ENCODE results near the gene GMCL2. TPM values are rescaled to one million over a fixed set of nuclear protein-coding genes. Genes with fewer than 3 reads are reported as not detected.

Gene GMCL2
- total and polyA plus RNA-seq, 9 of the 15 experiments (the other 6 are each of a cell fraction or from before 2014, with no cell fraction given): 0.04 TPM; not detected in 8

- no peak for TF ChIP-seq ZNF696 (CRISPR knock-in tag; conservative IDR thresholded peaks at IDR 0.05)
- no peak for TF ChIP-seq SAFB2 (IDR thresholded peaks at IDR 0.05; ENCODE audit: borderline replicate concordance, low read depth, low read length, severe bottlenecking)
- no peak for TF ChIP-seq FOXJ2 (tag; IDR thresholded peaks at IDR 0.05)
- peak; percentile 43 for TF ChIP-seq POLR2B (IDR thresholded peaks at IDR 0.05; ENCODE audit: low read depth, partially characterized antibody)
- TF ChIP-seq BMI1 (IDR thresholded peaks at IDR 0.05; ENCODE audit: low read length): no peak
- TF ChIP-seq ZNF23 (CRISPR knock-in tag; IDR thresholded peaks at IDR 0.05): no peak
These were observed 22.3 kb upstream of the GMCL2 start (continued) for GRCh38 chr5:178209334-178210072.

DNA sequence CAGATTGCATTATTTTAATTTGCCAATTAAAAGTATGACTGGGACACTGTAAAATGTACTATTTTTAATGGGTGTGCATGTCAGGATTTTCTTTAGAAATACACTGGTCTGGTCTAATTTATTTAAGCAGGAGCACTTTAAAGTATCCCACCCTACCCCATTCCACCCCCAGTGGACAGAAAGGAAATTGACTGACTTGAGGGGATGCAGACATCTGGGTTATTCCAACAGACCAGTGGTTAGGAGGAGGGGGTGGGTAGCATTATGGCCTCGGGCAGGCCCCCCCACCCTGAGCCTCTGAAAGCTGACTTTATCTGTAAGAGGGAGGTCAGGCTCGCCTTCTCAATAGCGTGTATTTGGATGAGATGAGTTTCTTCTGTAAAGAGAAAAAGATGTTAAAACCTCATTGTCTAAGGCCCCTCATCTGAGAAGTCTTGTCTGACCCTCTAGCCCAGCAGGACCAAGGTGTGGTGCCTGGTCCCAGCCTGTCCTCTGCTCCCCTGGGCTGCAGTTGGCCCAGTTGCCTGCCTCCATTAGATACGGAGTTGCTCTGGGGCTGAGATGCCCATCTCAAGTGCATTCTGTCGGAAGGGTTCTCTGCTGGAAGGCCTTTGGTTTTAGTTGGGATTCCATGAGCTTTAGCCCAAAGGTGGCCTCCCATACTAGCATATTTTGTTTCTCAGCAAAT is 21.5 kb upstream of the GMCL2 start:
- no TSS peak for BruUV-seq (replicated peaks)
- Histone ChIP-seq H2AFZ (ENCODE audit: low read depth, low read length) (no peak overlapping the region), H3K27ac (ENCODE audit: extremely low read depth, low read depth, low read length) (no peak overlapping the region), H3K36me3 (ENCODE audit: control insufficient read depth, insufficient read depth, low read length) (peaks cover 85% of the 10 kb centered on the region), H3K79me2 (ENCODE audit: control insufficient read depth, insufficient read depth, low read length) (peaks cover 62% of the 10 kb centered on the region), H3K4me3 (no peak overlapping the region), H4K20me1 (replicated peaks; ENCODE audit: control insufficient read depth, insufficient read depth, low read length) (peaks cover 79% of the 10 kb centered on the region), H3K9me1 (ENCODE audit: control insufficient read depth, insufficient read depth, low read length) (peaks cover 10% of the 10 kb centered on the region), H3K27me3 (ENCODE audit: control insufficient read depth in 2 of 2, insufficient read depth in 2 of 2, low read length in 2 of 2) (no peaks in the 10 kb centered on the region), H3K4me2 (ENCODE audit: insufficient read depth, low read length) (no peak overlapping the region), H3K9ac (ENCODE audit: insufficient read depth in 1 of 2, low read depth in 2 of 2, low read length in 2 of 2) (no peak overlapping the region), H3K4me1 (replicated peaks in 1 of 2; ENCODE audit: control insufficient read depth in 2 of 2, insufficient read depth in 2 of 2, low read length in 2 of 2) (peaks cover 20 to 21% of the 10 kb centered on the region in 2 experiments; a peak in 4 of 5 replicates), H3K9me3 (replicated peaks; ENCODE audit: control insufficient read depth, insufficient read depth, low read depth, low read length) (no peaks in the 10 kb centered on the region)
- WGBS (ENCODE audit: insufficient coverage, low coverage, missing lambda C conversion rate): 76% methylated on average over 5 of the region's 5 CpGs
- in situ Hi-C loops (cut with MboI) (no loop called here), intact Hi-C loops (cut with micrococcal nuclease) (no loop called here)
- peak in 2 of 4 experiments; percentile 53 for DNase-seq (ENCODE audit: extremely low read depth in 1 of 4, low spot score in 3 of 4)
- POLR2A ChIA-PET: interaction anchor here (0.6 to 12.7 kb wide), 4 partner anchors 12 to 174 kb away, joined by 3 to 162 read pairs (median 4); partner anchors contain the start of gene PHYKPL
- CTCF ChIA-PET (ENCODE audit: low intra/inter-chr PET ratio): no interaction called here
- no peak for ATAC-seq
- no peak for FAIRE-seq
- peak; percentile 38; the same call in 1 of the 2 replicates for TF ChIP-seq ZBTB7A (IDR thresholded peaks at IDR 0.05; ENCODE audit: borderline replicate concordance, control insufficient read depth, low read depth, low read length)
- TF ChIP-seq PML (IDR thresholded peaks at IDR 0.05; ENCODE audit: low read length): 0 out of 2 replicates have a peak, but pooled peaks have one; percentile 10
- peak; percentile 21; the same call in 1 of the 2 replicates for TF ChIP-seq VEZF1 (CRISPR knock-in tag; IDR thresholded peaks at IDR 0.05)
- peak; percentile 52; the same call in 1 of the 2 replicates for TF ChIP-seq RBFOX2 (IDR thresholded peaks at IDR 0.05; ENCODE audit: low read depth, low read length)
- TF ChIP-seq GABPA (tag; conservative IDR thresholded peaks at IDR 0.05; ENCODE audit: low read depth): no peak
- no peak for TF ChIP-seq ZBTB1 (CRISPR knock-in tag; IDR thresholded peaks at IDR 0.05; ENCODE audit: borderline replicate concordance, low read depth)
- TF ChIP-seq BCLAF1 (IDR thresholded peaks at IDR 0.05; ENCODE audit: borderline replicate concordance in 1 of 2, control insufficient read depth in 1 of 2, low read depth in 2 of 2, low read length in 1 of 2): 0 out of 4 replicates have a peak, but pooled peaks of 1 of the 2 experiments have one; percentile 13

Measured in K562 (cell line).